Right hindlimb (tissue), 1 donor: ENCODE measurements around the gene SH2B3.
"Not testable (repeated sequence)": the region's sequence is repeated elsewhere in the genome, so short reads cannot be mapped to it uniquely, and the experiment has no call there.

Source experiments
- DNase-seq: peaks from one replicate; pipeline ENCODE4 v3.0.0-alpha.2; 2018

The SH2B3 gene

GRCh38 chr12:111387747-111388323, 17.9 kb upstream of the SH2B3 start:
- no peak for DNase-seq

- DNase-seq = no peak
These were observed 16.1 kb upstream of the SH2B3 start for GRCh38 chr12:111389635-111390034.

- no peak for DNase-seq
These were observed 14.8 kb upstream of the SH2B3 start for GRCh38 chr12:111390910-111391309.

- no peak for DNase-seq
These were observed 11.9 kb upstream of the SH2B3 start for GRCh38 chr12:111393700-111394300.

- no peak for DNase-seq
These were observed 11.2 kb upstream of the SH2B3 start for GRCh38 chr12:111394480-111394879.

GRCh38 chr12:111395336-111396187, 10.2 kb upstream of the SH2B3 start:
- no peak for DNase-seq

GRCh38 chr12:111396271-111396670, 9.5 kb upstream of the SH2B3 start:
- not testable (repeated sequence) for DNase-seq

- DNase-seq = peak; percentile 85
These were observed 8.8 kb upstream of the SH2B3 start for GRCh38 chr12:111396726-111397445.

- no peak for DNase-seq
These were observed 7.2 kb upstream of the SH2B3 start for GRCh38 chr12:111398530-111398929.

GRCh38 chr12:111399741-111400404, 5.8 kb upstream of the SH2B3 start:
- DNase-seq = not testable (repeated sequence)

GRCh38 chr12:111401167-111401605, 4.5 kb upstream of the SH2B3 start:
- DNase-seq = no peak

GRCh38 chr12:111402490-111402824, 3.3 kb upstream of the SH2B3 start:
- not testable (repeated sequence) for DNase-seq

- DNase-seq = peak; percentile 59
These were observed 1.2 kb upstream of the SH2B3 start for GRCh38 chr12:111404362-111405148.

GRCh38 chr12:111405149-111405858, 419 bp upstream of the SH2B3 start:
- DNase-seq = peak; percentile 92

- no peak for DNase-seq
These were observed 1.0 kb downstream of the SH2B3 start for GRCh38 chr12:111406474-111407376.

GRCh38 chr12:111407377-111408115, 1.8 kb downstream of the SH2B3 start:
- DNase-seq = peak; percentile 66

GRCh38 chr12:111408116-111408440, 2.4 kb downstream of the SH2B3 start:
- DNase-seq = no peak

GRCh38 chr12:111408686-111409402, 3.1 kb downstream of the SH2B3 start:
- DNase-seq = no peak

- DNase-seq = no peak
These were observed 3.7 kb downstream of the SH2B3 start for GRCh38 chr12:111409403-111409779.
